Activated T-cell treated with anti-CD3 and anti-CD28 coated beads, Interleukin-2, amount 50 U/mL, for 4 hours (primary cell): Measurements from ENCODE around the gene BNIP5. TPM values are rescaled to one million over a fixed set of nuclear protein-coding genes. Genes with fewer than 3 reads are reported as not detected.

Experiments
- ATAC-seq, 2 donors: fragments of 200-7000 bp; cut with Tn5 transposase; one replicate each; pipeline ENCODE4 v1.10.0; 2021
- DNase-seq: peaks from one replicate; pipeline ENCODE4 v3.0.0-alpha.2; 2020
- H3K27me3 Mint-ChIP-seq: one replicate; pipeline ENCODE4 v1.8.0; 2021; ENCODE audit warnings: low read depth, mixed read lengths
- H3K36me3 Mint-ChIP-seq: one replicate; pipeline ENCODE4 v1.8.0; 2022; ENCODE audit warnings: mixed read lengths; ENCODE audit not compliant: insufficient read depth
- H3K4me1 Mint-ChIP-seq: one replicate; pipeline ENCODE4 v1.8.0; 2021; ENCODE audit warnings: low read depth, mixed read lengths
- H3K4me3 Mint-ChIP-seq: one replicate; pipeline ENCODE4 v1.8.0; 2021; ENCODE audit warnings: mild to moderate bottlenecking, moderate library complexity, mixed read lengths
- H3K9me3 Mint-ChIP-seq: one replicate; pipeline ENCODE4 v1.8.0; 2021; ENCODE audit warnings: mixed read lengths
- total RNA-seq, 3 donors: library from RNA; stranded (reverse); gene quantifications; one replicate each; pipeline ENCODE4 v1.2.1, GENCODE V29; 2021

The BNIP5 gene, protein sequence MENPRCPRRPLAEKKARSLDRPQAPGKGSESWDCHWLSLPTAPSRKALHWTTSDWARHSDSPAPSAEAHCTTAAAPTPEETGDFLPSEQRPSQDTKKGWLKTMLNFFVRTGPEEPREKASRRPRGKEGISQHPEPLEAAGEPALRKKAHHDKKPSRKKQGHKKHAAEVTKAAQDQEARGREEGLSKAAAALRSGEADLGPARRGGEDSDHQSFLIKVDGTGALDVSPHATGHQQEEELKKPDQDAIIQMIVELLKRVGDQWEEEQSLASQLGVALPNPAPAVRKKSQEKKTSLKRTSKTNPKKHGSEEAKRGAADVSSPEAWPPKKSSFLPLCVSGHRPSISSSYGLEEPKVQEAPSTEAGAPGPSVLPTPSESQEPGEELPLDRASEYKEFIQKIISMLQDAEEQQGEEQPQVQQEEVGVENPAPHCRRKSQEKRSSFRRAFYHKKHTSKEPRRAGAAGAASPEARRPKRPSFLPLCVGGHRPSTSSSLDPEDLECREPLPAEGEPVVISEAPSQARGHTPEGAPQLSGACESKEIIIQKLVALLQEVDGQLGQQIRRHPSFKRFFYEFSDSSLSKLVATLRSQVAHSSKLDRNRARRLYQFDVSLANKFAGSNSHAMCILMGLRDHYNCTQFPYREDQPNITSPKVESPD
- total RNA-seq, result not detected

DNA sequence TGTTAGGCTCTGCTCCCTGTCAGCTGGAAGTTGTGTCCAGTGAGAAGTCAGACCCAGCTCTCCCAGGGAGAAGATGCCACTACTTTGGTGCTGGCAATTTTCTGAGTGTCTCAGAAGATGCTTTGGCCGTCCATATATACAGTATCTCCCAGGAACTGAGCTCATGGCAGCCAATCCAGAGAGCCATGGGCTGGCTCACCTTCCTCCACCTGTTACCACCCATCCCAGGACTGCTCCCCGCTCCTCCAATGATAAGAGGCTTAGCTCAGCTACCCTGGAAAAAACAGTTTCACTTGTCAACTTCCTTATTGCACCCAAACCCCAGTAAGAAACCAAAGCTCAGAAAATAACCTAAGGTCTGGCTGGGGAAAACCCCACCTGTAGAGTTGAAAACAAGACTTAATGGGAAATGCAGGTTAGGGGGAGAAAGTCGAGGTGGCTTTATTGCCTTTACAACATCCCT, at the start of gene BNIP5:
BNIP5 (minus strand) TSS at position 110 of the 463 bp plus-strand sequence. CDS start 6,198 bp downstream, outside the sequence.
- ATAC-seq, result no peak
- no peaks in the 10 kb centered on the region for H3K36me3 Mint-ChIP-seq

DNA sequence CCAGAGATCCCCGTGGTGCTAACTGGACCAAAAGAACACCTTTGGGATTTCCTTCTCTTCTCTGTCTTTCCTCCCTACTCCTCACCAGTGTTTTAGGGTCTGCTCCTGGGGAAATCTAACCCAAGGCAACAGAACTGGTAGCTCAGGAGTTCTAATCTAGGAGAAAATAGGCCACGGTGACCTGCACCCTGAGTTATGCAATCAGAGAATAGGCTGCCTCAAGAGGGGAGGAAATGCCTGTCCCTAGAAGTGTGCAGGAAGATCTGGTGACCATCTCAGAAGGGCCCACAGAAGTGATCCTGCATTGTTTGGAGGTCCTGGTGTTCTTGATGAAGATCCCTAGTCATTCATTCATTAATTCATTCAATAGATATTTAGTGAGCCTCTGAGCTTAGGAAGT, 47.4 kb upstream of the BNIP5 start:
- Mint-ChIP-seq H3K9me3 (no peaks in the 10 kb centered on the region), H3K4me1 (peaks cover 53% of the 10 kb centered on the region), H3K4me3 (no peak overlapping the region), H3K36me3 (peaks cover 8% of the 10 kb centered on the region), H3K27me3 (peaks cover 9% of the 10 kb centered on the region)
- ATAC-seq (no peak), DNase-seq (no peak)

More for the DNA sequence above, at the start of gene BNIP5:
- no peak for DNase-seq
- Mint-ChIP-seq H3K4me1 (peaks cover 17% of the 10 kb centered on the region), H3K9me3 (no peaks in the 10 kb centered on the region), H3K4me3 (no peak within 1 kb of the TSS), H3K27me3 (peaks cover 41% of the 10 kb centered on the region)

DNA sequence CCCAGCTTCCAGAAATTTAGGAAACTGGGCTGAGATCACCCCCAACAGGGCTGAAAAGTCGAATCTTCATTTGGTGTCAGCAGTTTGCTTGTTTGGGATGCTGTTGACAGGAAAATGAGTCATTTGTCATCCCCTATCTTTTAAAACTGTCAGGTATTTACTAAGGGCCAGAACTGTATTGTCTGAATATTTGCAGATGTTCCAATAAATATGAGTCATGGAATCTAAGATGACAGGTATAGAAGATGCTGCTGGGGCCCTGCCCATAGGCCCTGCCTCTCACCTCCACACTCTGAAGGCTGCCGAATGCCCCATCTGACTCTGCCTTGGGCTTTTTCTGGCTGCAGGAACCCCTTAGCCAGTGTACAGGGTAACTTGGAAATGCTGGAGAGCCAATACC, 46.9 kb upstream of the BNIP5 start:
- ATAC-seq, result peak; percentile 21 to 27
- no peak overlapping the region for H3K4me3 Mint-ChIP-seq
- H3K27me3 Mint-ChIP-seq, result peaks cover 8% of the 10 kb centered on the region
- H3K36me3 Mint-ChIP-seq, result peaks cover 8% of the 10 kb centered on the region
- peaks cover 54% of the 10 kb centered on the region for H3K4me1 Mint-ChIP-seq
- no peaks in the 10 kb centered on the region for H3K9me3 Mint-ChIP-seq
- DNase-seq, result no peak

DNA sequence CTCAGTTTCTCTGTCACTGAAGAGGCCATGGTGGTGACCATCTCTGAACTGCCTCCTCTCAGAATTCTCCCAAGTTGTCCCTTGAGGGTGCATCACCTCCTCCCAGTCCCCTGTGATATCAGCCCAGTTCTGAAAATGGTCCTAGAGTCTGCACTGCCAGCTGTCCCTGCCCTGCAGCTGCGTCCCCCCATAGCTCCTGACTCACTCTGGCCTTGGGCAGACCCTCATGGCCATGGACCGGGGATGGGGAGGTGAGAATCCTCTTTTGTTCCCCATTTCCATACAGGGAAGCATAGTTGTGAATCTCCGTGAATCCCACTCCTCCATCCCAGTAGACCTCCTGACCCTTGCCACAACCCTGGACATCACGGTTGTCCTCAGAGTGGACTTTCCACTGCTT, 46.3 kb upstream of the BNIP5 start:
- peaks cover 8% of the 10 kb centered on the region for H3K36me3 Mint-ChIP-seq
- ATAC-seq (no peak), DNase-seq (no peak)
- H3K27me3 Mint-ChIP-seq, result peaks cover 3% of the 10 kb centered on the region
- no peak overlapping the region for H3K4me3 Mint-ChIP-seq
- peaks cover 53% of the 10 kb centered on the region for H3K4me1 Mint-ChIP-seq
- H3K9me3 Mint-ChIP-seq, result no peaks in the 10 kb centered on the region

DNA sequence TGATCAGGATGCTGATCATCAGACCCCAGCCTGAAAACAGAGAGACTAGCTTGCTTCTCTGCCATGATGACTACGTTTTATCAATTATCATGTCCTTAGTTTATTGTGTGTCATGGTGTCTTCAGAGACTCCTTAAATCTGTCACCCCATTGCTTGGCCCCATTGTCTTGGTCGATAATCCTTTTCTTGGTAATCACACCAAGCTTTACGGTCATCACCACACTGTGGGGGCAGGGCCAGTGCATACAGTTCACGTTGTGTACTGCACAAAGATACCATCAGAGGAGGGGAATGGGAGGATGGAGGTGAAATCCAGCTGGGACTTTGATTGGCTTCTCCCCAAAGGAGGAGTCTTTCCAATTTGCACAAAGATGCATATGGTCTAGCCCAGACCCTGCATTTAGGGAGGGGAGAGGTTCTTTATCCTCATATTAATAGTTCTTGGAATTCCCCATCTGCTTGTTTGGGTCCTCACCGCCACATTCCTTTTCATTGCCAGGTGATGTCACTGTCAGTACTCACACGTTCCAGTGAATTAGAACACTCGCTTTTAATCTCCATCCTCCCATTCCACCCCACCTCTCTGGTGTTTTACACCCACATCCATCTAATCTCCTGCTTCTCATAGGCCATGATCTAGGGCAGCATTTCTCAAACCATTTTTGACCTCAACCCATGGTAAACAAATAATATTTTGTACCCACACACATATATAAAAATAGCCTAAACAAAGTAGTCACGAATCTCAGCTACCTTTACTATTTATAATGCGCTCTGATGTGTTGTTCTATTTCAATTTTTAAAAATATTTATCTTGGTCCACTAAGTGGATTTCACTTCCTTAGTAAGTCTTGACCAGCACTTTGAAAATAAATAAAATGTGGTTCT, 45.1 kb upstream of the BNIP5 start:
- DNase-seq, result no peak
- Mint-ChIP-seq H3K4me1 (peaks cover 45% of the 10 kb centered on the region), H3K9me3 (no peaks in the 10 kb centered on the region), H3K4me3 (no peak overlapping the region), H3K36me3 (peaks cover 10% of the 10 kb centered on the region), H3K27me3 (no peaks in the 10 kb centered on the region)
- ATAC-seq, result no peak

DNA sequence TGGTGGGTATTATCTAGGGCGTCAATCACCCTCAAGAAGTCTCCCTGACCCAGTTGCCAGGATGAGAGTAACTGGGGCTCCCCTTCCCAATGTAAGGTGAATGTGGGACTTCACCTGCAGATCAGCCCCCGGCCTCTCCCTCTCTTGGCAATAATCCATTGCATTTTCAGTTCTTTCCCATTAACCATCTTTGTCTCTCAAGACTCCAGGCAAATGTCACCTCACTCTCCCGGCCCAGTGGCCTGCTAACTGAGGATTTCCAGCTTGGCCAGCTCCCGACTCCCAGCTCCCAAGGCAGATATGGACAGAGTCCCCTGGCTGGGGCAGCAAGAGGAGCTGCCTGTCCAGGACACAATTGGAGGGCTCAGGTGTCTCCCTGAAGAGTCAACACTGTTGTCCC, 43.5 kb upstream of the BNIP5 start:
- peaks cover 34% of the 10 kb centered on the region for H3K4me1 Mint-ChIP-seq
- no peaks in the 10 kb centered on the region for H3K9me3 Mint-ChIP-seq
- ATAC-seq (no peak), DNase-seq (no peak)
- no peaks in the 10 kb centered on the region for H3K27me3 Mint-ChIP-seq
- no peak overlapping the region for H3K4me3 Mint-ChIP-seq
- H3K36me3 Mint-ChIP-seq, result peaks cover 10% of the 10 kb centered on the region

DNA sequence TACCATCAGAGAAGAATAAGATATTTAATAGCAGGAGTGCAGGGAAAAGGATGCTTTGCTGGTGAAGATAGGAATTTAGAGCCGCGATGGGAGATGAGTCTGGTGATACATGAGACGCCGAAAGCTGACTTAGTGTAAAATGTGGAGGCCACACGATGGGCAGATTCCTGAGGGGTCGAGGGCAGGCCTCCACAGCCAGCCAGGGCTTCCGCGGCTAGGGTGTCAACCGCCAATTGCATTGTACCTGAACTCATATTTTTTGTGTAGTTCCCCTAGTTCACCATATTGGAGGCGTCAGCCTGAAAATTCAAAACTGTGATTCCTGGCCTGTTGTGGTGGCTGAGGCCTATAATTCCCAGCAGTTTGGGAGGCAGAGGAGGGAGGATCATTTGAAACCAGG, 42.2 kb upstream of the BNIP5 start:
- Mint-ChIP-seq H3K9me3 (no peaks in the 10 kb centered on the region), H3K27me3 (no peaks in the 10 kb centered on the region), H3K4me3 (no peak overlapping the region), H3K4me1 (peaks cover 28% of the 10 kb centered on the region), H3K36me3 (peaks cover 10% of the 10 kb centered on the region)
- DNase-seq, result no peak
- no peak for ATAC-seq

DNA sequence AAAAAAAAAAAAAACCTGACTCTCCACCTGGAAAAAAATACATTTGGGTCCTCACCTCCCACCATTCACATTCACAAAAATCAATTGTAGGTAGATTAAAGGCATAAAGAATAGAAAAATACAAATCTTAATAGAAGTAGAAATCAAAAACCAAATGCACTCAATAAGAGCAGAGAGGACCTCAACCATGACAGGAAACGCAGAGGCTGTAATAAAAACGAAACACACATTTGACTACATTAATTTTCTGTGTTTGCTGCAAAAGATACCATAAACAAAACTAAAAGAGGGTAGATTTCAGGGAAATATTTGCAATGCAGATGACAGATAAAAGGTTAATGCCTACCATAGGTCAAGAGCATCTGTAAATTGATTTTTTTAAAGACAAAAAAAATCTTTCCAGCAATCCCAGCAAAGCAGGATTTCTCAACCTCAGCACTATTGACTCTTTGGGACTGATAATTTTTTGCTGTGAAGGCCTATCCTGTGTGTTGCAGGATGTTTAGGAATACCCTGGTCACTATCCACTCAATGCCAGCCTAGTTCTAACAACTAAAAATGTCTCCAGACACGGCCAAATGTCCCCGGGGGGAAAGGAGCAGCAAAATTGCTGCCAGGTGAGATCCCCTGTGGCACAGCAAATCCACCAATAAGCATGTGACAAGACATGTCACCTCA, 41.7 kb upstream of the BNIP5 start:
- Mint-ChIP-seq H3K27me3 (no peaks in the 10 kb centered on the region), H3K36me3 (peaks cover 10% of the 10 kb centered on the region), H3K4me3 (no peak overlapping the region), H3K9me3 (no peaks in the 10 kb centered on the region), H3K4me1 (peaks cover 23% of the 10 kb centered on the region)
- ATAC-seq (no peak), DNase-seq (no peak)

DNA sequence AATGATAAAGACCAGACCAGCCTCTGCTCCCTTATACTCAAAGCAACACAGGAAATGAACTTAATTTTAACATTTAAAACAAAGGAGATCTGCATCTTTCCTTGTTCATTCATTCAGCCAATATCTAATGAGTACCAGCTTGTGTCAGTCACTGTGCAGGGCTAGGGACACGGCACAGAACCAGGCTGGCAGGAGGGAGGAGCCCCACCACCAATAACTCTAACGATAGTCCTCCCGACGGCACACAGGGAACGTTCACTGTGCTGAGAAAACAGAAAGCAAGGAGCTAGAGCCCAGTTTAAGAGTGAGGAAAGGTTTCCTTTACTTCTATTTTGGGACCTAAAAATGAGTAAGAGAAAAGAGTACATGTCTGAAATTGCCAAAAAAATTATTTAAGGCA, 40.9 kb upstream of the BNIP5 start:
- H3K36me3 Mint-ChIP-seq, result peaks cover 7% of the 10 kb centered on the region
- peaks cover 15% of the 10 kb centered on the region for H3K4me1 Mint-ChIP-seq
- DNase-seq (no peak), ATAC-seq (no peak)
- no peak overlapping the region for H3K4me3 Mint-ChIP-seq
- no peaks in the 10 kb centered on the region for H3K9me3 Mint-ChIP-seq
- no peaks in the 10 kb centered on the region for H3K27me3 Mint-ChIP-seq

DNA sequence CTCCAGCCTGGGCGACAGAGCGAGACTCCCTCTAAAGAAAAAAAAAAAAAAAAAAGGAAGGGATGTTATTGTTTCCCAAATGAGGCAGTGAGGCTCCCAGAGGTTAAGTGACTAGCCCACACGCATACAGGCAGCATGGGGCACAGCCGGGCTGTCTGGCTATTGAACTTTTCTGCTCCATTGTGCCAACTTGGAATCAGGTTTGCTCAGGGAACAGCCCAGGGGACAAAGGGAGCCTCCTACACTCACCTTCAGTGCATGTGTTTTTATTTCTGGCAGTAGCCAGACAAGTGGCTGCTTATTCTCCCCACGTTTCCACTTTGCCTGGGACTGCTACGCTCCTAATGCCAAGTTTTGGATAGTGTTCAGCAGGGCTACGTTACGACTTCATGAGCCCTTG, 40.1 kb upstream of the BNIP5 start:
- Mint-ChIP-seq H3K4me1 (peaks cover 11% of the 10 kb centered on the region), H3K36me3 (peaks cover 13% of the 10 kb centered on the region), H3K9me3 (no peaks in the 10 kb centered on the region), H3K4me3 (no peak overlapping the region), H3K27me3 (no peaks in the 10 kb centered on the region)
- ATAC-seq, result no peak
- no peak for DNase-seq

DNA sequence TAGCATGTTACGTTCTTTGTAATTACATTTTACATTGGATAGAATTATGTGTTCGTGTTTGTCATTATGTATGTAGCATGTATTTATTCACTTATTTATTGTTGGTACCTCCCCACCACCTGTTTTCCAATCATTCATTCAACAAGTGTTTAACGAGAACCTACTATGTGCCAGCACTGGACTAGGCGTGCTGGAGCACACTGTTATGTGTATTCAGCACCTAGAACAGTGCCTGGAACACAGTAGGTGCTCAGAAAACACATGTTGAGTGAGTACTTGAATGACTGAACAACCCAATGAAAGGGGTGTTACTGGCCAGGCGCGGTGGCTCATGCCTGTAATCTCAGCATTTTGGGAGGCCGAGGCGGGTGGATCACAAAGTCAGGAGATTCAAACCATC, 39.5 kb upstream of the BNIP5 start:
- no peak for DNase-seq
- Mint-ChIP-seq H3K4me3 (no peak overlapping the region), H3K4me1 (peaks cover 8% of the 10 kb centered on the region), H3K27me3 (no peaks in the 10 kb centered on the region), H3K9me3 (no peaks in the 10 kb centered on the region), H3K36me3 (peaks cover 11% of the 10 kb centered on the region)
- no peak for ATAC-seq

DNA sequence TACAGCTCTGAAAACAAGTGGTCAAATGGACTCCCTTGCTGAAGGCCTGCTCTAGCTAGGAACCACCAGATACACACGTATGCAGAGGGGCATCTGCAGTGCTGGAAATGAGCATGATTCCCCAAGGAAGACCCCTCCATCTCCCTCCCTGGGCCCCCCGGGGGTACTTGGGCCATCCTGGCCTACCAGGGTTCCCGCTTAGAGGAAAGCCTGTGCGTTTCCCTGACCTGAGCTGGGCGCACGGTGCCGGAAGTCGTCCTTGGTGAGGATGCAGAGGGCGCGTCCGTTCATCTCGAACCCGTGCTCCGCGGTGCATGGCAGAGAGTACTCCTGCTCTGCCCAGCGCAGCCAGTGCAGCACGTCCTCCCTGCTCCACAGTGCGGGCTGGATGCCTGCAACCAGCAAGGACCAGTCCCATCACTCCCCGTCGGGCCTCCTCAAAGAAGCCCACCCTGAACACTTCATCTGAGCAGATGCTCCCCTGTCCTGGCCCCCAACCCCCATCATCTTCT, 39.0 kb upstream of the BNIP5 start:
- H3K9me3 Mint-ChIP-seq, result no peaks in the 10 kb centered on the region
- DNase-seq, result no peak
- no peak overlapping the region for H3K4me3 Mint-ChIP-seq
- no peak for ATAC-seq
- no peaks in the 10 kb centered on the region for H3K27me3 Mint-ChIP-seq
- H3K36me3 Mint-ChIP-seq, result peaks cover 11% of the 10 kb centered on the region
- H3K4me1 Mint-ChIP-seq, result peaks cover 8% of the 10 kb centered on the region

DNA sequence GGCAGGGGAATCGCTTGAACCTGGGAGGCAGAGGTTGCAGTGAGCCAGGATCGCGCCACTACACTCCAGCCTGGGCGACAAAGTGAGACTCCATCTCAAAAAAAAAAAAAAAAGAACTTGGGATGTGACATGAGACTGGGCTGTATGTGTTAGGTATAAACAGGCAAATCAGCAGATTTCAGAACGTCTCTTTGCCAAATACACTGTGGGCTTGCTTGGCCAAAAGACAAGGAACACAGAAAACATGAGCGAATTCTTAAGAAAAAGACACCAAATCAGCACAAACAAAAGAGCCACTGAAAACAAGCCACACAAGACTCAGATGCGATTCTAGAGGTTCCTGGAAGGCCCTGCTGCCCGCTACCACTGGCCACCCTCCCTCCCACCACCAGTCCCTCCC, 38.3 kb upstream of the BNIP5 start:
- DNase-seq (no peak), ATAC-seq (no peak)
- Mint-ChIP-seq H3K4me3 (no peak overlapping the region), H3K27me3 (no peaks in the 10 kb centered on the region), H3K9me3 (no peaks in the 10 kb centered on the region), H3K36me3 (peaks cover 12% of the 10 kb centered on the region), H3K4me1 (peaks cover 8% of the 10 kb centered on the region)

DNA sequence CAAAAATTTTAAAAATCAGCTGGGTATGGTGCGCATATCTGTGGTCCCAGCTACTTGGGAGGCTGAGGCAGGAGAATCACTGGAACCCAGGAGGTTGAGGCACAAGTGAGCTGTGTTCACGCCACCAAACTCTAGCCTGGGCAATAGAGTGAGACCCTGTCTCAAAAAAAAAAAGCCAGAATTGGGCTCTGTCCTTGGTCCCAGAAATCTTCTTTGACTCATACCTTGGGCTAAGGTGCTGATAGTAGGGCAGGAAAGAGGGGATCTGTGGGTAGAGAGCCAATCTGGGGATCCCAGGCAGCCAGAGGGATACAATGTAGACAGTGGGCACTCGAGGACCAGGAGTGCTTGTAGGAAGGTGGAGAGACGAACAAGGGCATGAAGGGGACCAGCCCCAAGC, 37.5 kb upstream of the BNIP5 start:
- Mint-ChIP-seq H3K9me3 (no peaks in the 10 kb centered on the region), H3K4me3 (no peak overlapping the region), H3K27me3 (no peaks in the 10 kb centered on the region), H3K36me3 (peaks cover 13% of the 10 kb centered on the region), H3K4me1 (peaks cover 8% of the 10 kb centered on the region)
- no peak for DNase-seq
- ATAC-seq, result no peak
